Right lobe of liver (tissue), 6 donors: ENCODE results near the gene THEM4. TPM values are rescaled to one million over a fixed set of nuclear protein-coding genes. Genes with fewer than 3 reads are reported as not detected.

Experiments
- ATAC-seq, 4 donors: fragments of 200-7000 bp; cut with Tn5 transposase; one replicate each; pipeline ENCODE4 v1.9.1; 2020; ENCODE audit warnings: mild to moderate bottlenecking in 4 of 4, moderate library complexity in 4 of 4
- DNase-seq, 3 donors: peaks; one replicate each; pipeline ENCODE4 v3.0.0-alpha.2; 2020
- H3K27ac ChIP-seq, 3 donors: fragments of 200-600 bp; one replicate each; pipeline ENCODE4 v1.8.0; 2022
- H3K27me3 ChIP-seq, 2 donors: fragments of 200-600 bp; one replicate each; pipeline ENCODE4 v1.8.0; 2022
- H3K36me3 ChIP-seq, 4 donors: fragments of 200-600 bp; sonication (generic) in 1 of 4; one replicate each; pipeline versions ENCODE4 v1.5.1 to v1.8.0; 2017 to 2022; ENCODE audit warnings: control low read depth in 1 of 4
- H3K4me1 ChIP-seq, 4 donors: fragments of 200-600 bp; sonication (generic) in 1 of 4; one replicate each; pipeline versions ENCODE4 v1.5.1 to v1.8.0; 2017 to 2022; ENCODE audit warnings: control low read depth in 1 of 4
- H3K4me3 ChIP-seq, 3 donors: fragments of 200-600 bp; one replicate each; pipeline ENCODE4 v1.8.0; 2022
- H3K9me3 ChIP-seq, 4 donors: fragments of 200-600 bp; sonication (generic) in 1 of 4; one replicate each; pipeline versions ENCODE4 v1.5.1 to v1.8.0; 2017 to 2022; ENCODE audit warnings: control low read depth in 1 of 4
- CTCF ChIP-seq, 4 donors: fragments of 200-600 bp in 3 of 4; fragments of 450-650 bp in 1 of 4; IDR thresholded peaks; one replicate each; pipeline versions ENCODE4 v1.5.1 to v1.8.0; 2016 to 2022; ENCODE audit warnings: antibody characterized with exemption in 4 of 4, mild to moderate bottlenecking in 2 of 4
- POLR2A ChIP-seq: fragments of 450-650 bp; IDR thresholded peaks from one replicate; pipeline ENCODE4 v1.6.1; 2017; ENCODE audit warnings: antibody characterized with exemption, mild to moderate bottlenecking
- WGBS: methylation state at CpG from one replicate; pipeline ENCODE4 v1.1.6; 2018; ENCODE audit warnings: low coverage, low lambda C conversion rate; ENCODE audit not compliant: insufficient coverage; ENCODE audit errors: missing lambda C conversion rate; 5-methylcytosine and 5-hydroxymethylcytosine counted together
- intact Hi-C, 2 donors: fragments of 100-400 bp; cut with DNase I; formaldehyde crosslinking; loops; one replicate each; pipeline versions ENCODE4 v1.11.2 to v1.14.1; 2022
- total RNA-seq, 6 experiments: library from RNA; depleted of rRNA in 2 of 6; stranded (reverse); fragments of >200 nt in 2 of 6; fragmentation: NEBNext Ultra II Directional in 3 of 6; extraction: Animal tissue kit (Norgen Biotek cat#: 25700) in 3 of 6; gene quantifications; one replicate each; pipeline versions ENCODE4 v1.1.0 to v1.2.4, GENCODE V29; 2016 to 2023
- donor health status: DM: no; HTN: yes; CAD: no.
- donor health status: DM: no; HTN: no; CAD: no.
- donor health status: DM: no; HTN: no; CAD: no.
- donor health status: DM: no; HTN: yes; CAD: no.
- donor health status: DM: no; HTN: yes; CAD: no.

The THEM4 gene
- total RNA-seq, 6 experiments from 2014 or later: 8.5 to 19.1 (median 9.2) TPM

GRCh38 chr1:151936653-151937052 lies 27.3 kb upstream of the THEM4 start:
- peak in 3 of 4 donors; percentile 33 to 36 (median 34) for ATAC-seq
- intact Hi-C loops: loop anchor here in 1 of 2 donors (10.0 kb wide), 1 partner anchor 58 kb away; the partner anchor contains the start of gene S100A10
- 20% methylated on average over 7 of the region's 7 CpGs for WGBS
- H3K4me1 ChIP-seq: peaks cover 0 to 22% (median 0%) of the 10 kb centered on the region in 4 donors
- no peaks in the 10 kb centered on the region for H3K36me3 ChIP-seq
- H3K27ac ChIP-seq: no peak overlapping the region
- no peaks in the 10 kb centered on the region for H3K27me3 ChIP-seq
- no peaks in the 10 kb centered on the region for H3K9me3 ChIP-seq
- no peak for DNase-seq
- TF ChIP-seq CTCF (IDR thresholded peaks at IDR 0.05) (no peak), POLR2A (no peak)
- peak overlapping the region in 1 of 3 donors; percentile 19 for H3K4me3 ChIP-seq

- DNase-seq (no peak), ATAC-seq (peak in 1 of 4 donors; percentile 12)
- Histone ChIP-seq H3K9me3 (no peaks in the 10 kb centered on the region), H3K4me3 (peak overlapping the region in 1 of 3 donors; percentile 19), H3K36me3 (no peaks in the 10 kb centered on the region), H3K27me3 (no peaks in the 10 kb centered on the region), H3K4me1 (peaks cover 0 to 22% (median 0%) of the 10 kb centered on the region in 4 donors), H3K27ac (no peak overlapping the region)
- WGBS: 13% methylated on average over 2 of the region's 2 CpGs
- no peak for TF ChIP-seq CTCF (IDR thresholded peaks at IDR 0.05)
- no peak for TF ChIP-seq POLR2A
- intact Hi-C loops: loop anchor here in 1 of 2 donors (10.0 kb wide), 1 partner anchor 59 kb away; the partner anchor contains the start of gene S100A10
These were observed 26.7 kb upstream of the THEM4 start for GRCh38 chr1:151935894-151936602.

- intact Hi-C loops: loop anchor here in 1 of 2 donors (10.0 kb wide), 1 partner anchor 60 kb away; the partner anchor contains the start of gene S100A10
- DNase-seq (no peak), ATAC-seq (no peak)
- Histone ChIP-seq H3K27ac (no peak overlapping the region), H3K27me3 (no peaks in the 10 kb centered on the region), H3K4me3 (no peak overlapping the region), H3K9me3 (no peaks in the 10 kb centered on the region), H3K36me3 (no peaks in the 10 kb centered on the region), H3K4me1 (peaks cover 0 to 16% (median 0%) of the 10 kb centered on the region in 4 donors)
- 91% methylated on average over 1 of the region's 3 CpGs for WGBS
- no peak for TF ChIP-seq CTCF (IDR thresholded peaks at IDR 0.05)
- no peak for TF ChIP-seq POLR2A
These were observed 25.8 kb upstream of the THEM4 start for GRCh38 chr1:151935154-151935553.

- peak; percentile 94 to 96 (median 95) for ATAC-seq
- WGBS: 15% methylated on average over 3 of the region's 3 CpGs
- Histone ChIP-seq H3K36me3 (no peaks in the 10 kb centered on the region), H3K27me3 (no peaks in the 10 kb centered on the region), H3K4me1 (peaks cover 0 to 16% (median 0%) of the 10 kb centered on the region in 4 donors), H3K4me3 (no peak overlapping the region), H3K27ac (no peak overlapping the region), H3K9me3 (no peaks in the 10 kb centered on the region)
- DNase-seq: no peak
- intact Hi-C loops: loop anchor here in 1 of 2 donors (10.0 kb wide), 1 partner anchor 61 kb away; the partner anchor contains the start of gene S100A10
- TF ChIP-seq CTCF (IDR thresholded peaks at IDR 0.05): peak; percentile 80 to 89 (median 84)
- no peak for TF ChIP-seq POLR2A
These were observed 24.8 kb upstream of the THEM4 start for GRCh38 chr1:151934048-151934493.
